NT2/D1 (cell line): ENCODE data around the gene AMBRA1.

Experiments used
- YY1 ChIP-seq: IDR thresholded peaks from 2 replicates; pipeline ENCODE4 v1.6.1; 2011; ENCODE audit not compliant: insufficient read length, insufficient read depth
- ZNF274 ChIP-seq: IDR thresholded peaks from 2 replicates; pipeline ENCODE4 v1.6.1; 2011; ENCODE audit warnings: mild to moderate bottlenecking, low read depth, low read length

DNA sequence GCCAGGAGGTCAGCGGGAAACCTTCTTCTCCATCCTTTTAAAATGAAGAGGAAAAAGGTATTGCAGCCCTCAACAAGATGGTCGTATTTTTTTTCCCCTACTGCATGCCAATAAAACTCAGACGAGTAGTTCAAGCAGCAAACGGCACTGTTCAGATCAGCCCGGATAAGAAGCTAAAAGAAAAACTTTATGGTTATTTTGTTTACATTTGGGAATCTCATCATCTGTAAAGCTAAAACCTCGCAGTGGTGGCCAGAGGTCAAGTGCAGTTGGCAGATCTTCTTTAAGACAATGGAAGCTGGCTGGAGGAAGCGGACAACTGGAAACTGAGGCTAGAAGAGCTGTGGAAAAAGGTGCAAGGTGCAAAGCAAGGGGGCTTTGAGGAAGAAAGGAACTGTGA lies 171.2 kb downstream of the AMBRA1 start:
- TF ChIP-seq YY1 (no peak), ZNF274 (no peak)
